IMR-90 (cell line): ENCODE results near the gene FXR2. TPM values are rescaled to one million over a fixed set of nuclear protein-coding genes. Genes with fewer than 3 reads are reported as not detected.

ENCODE experiments used
- ATAC-seq: fragments of 200-7000 bp; cut with Tn5 transposase; 2 replicates; pipeline ENCODE4 v1.9.1; 2020; ENCODE audit warnings: low read depth, mild to moderate bottlenecking, moderate library complexity
- BruUV-seq: library from RNA; stranded (reverse); fragments of 400-500 nt; replicated peaks from 2 replicates; lab custom pipeline; 2021; lab: Mats Ljungman, UMichigan
- CTCF ChIA-PET: fragments of 300-600 bp; formaldehyde crosslinking; extraction: SDS; loops from one replicate; lab custom pipeline; 2021; ENCODE audit warnings: antibody characterized with exemption; lab: Yijun Ruan, JAX
- POLR2A ChIA-PET: fragments of 300-600 bp; sonication (Branson Sonifier 250); formaldehyde crosslinking; loops from one replicate; lab custom pipeline; 2022; ENCODE audit warnings: antibody characterized with exemption; ENCODE audit not compliant: unreplicated experiment; lab: Charles Lee
- DNase-seq: peaks from one replicate; pipeline ENCODE4 v3.0.0; 2013
- H2AFZ ChIP-seq: replicated peaks from 2 replicates; pipeline ENCODE3; 2013; ENCODE audit warnings: low read length, mild to moderate bottlenecking; ENCODE audit not compliant: poor library complexity
- H2AK5ac ChIP-seq: 2 replicates; pipeline ENCODE4 v1.6.1; 2013; ENCODE audit warnings: low read depth, low read length, inconsistent platforms
- H2AK9ac ChIP-seq: replicated peaks from 2 replicates; pipeline ENCODE3; 2013; ENCODE audit warnings: mild to moderate bottlenecking, low read depth, low read length, moderate library complexity; ENCODE audit not compliant: poor library complexity
- H2BK120ac ChIP-seq: 2 replicates; pipeline ENCODE4 v1.6.1; 2013; ENCODE audit warnings: low read depth, low read length, inconsistent platforms
- H2BK15ac ChIP-seq: 3 replicates; pipeline ENCODE4 v1.6.1; 2013; ENCODE audit warnings: low read depth, low read length, inconsistent platforms
- H2BK20ac ChIP-seq: 2 replicates; pipeline ENCODE4 v1.6.1; 2013; ENCODE audit warnings: low read depth, mild to moderate bottlenecking, inconsistent platforms, low read length, moderate library complexity
- H2BK5ac ChIP-seq: 2 replicates; pipeline ENCODE4 v1.6.1; 2013; ENCODE audit warnings: mild to moderate bottlenecking, low read depth, low read length, inconsistent platforms; ENCODE audit not compliant: poor library complexity, severe bottlenecking
- H3K14ac ChIP-seq: replicated peaks from 2 replicates; pipeline ENCODE4 v1.6.1; 2013; ENCODE audit warnings: low read depth, low read length, inconsistent platforms
- H3K18ac ChIP-seq: 2 replicates; pipeline ENCODE4 v1.6.1; 2013; ENCODE audit warnings: low read depth, low read length, control low read depth
- H3K23ac ChIP-seq: 2 replicates; pipeline ENCODE4 v1.6.1; 2013; ENCODE audit warnings: low read depth, low read length, inconsistent platforms
- H3K27ac ChIP-seq: 2 replicates; pipeline ENCODE4 v1.5.1; 2013; ENCODE audit warnings: mild to moderate bottlenecking, control low read depth, low read length; ENCODE audit not compliant: insufficient read depth
- H3K27me3 ChIP-seq: 2 replicates; pipeline ENCODE4 v1.6.1; 2013; ENCODE audit warnings: low read length; ENCODE audit not compliant: control insufficient read depth, insufficient read depth
- H3K36me3 ChIP-seq: 2 replicates; pipeline ENCODE4 v1.6.1; 2013; ENCODE audit warnings: low read length, mixed read lengths; ENCODE audit not compliant: control insufficient read depth, insufficient read depth
- H3K4ac ChIP-seq: 2 replicates; pipeline ENCODE4 v1.6.1; 2013; ENCODE audit warnings: low read depth, low read length, inconsistent platforms
- H3K4me1 ChIP-seq: 2 replicates; pipeline ENCODE4 v1.6.1; 2013; ENCODE audit warnings: low read length, mixed read lengths; ENCODE audit not compliant: control insufficient read depth, insufficient read depth
- H3K4me2 ChIP-seq: 2 replicates; pipeline ENCODE4 v1.6.1; 2013; ENCODE audit warnings: low read depth, mild to moderate bottlenecking, control low read depth, low read length, moderate library complexity
- H3K4me3 ChIP-seq: 2 replicates; pipeline ENCODE4 v1.5.1; 2013; ENCODE audit warnings: low read depth, mild to moderate bottlenecking, control low read depth, low read length, moderate library complexity; ENCODE audit not compliant: insufficient read depth
- H3K56ac ChIP-seq: 2 replicates; pipeline ENCODE4 v1.6.1; 2013; ENCODE audit warnings: low read length, inconsistent platforms; ENCODE audit not compliant: insufficient read depth; ENCODE audit errors: extremely low read depth
- H3K79me1 ChIP-seq, 2 experiments: 2 replicates each; pipeline ENCODE4 v1.6.1; 2013; ENCODE audit warnings: low read length in 2 of 2, inconsistent platforms in 1 of 2, low read depth in 1 of 2
- H3K9ac ChIP-seq: 2 replicates; pipeline ENCODE4 v1.6.1; 2013; ENCODE audit warnings: low read depth, low read length, control low read depth
- H3K9me1 ChIP-seq: 2 replicates; pipeline ENCODE4 v1.6.1; 2013; ENCODE audit warnings: low read length, inconsistent platforms; ENCODE audit not compliant: insufficient read depth
- H3K9me3 ChIP-seq: 2 replicates; pipeline ENCODE4 v1.6.1; 2013; ENCODE audit warnings: low read length; ENCODE audit not compliant: control insufficient read depth, insufficient read depth
- H4K20me1 ChIP-seq: 2 replicates; pipeline ENCODE4 v1.6.1; 2013; ENCODE audit warnings: low read length, inconsistent platforms; ENCODE audit not compliant: insufficient read depth
- H4K5ac ChIP-seq: 2 replicates; pipeline ENCODE4 v1.6.1; 2013; ENCODE audit warnings: mild to moderate bottlenecking, low read depth, low read length, control low read depth
- H4K8ac ChIP-seq, 2 experiments: 2 replicates each; pipeline ENCODE4 v1.6.1; 2013; ENCODE audit warnings: low read depth in 2 of 2, low read length in 2 of 2, control low read depth in 1 of 2, inconsistent platforms in 1 of 2
- H4K91ac ChIP-seq: 2 replicates; pipeline ENCODE4 v1.6.1; 2013; ENCODE audit warnings: low read depth, low read length, inconsistent platforms; ENCODE audit not compliant: insufficient read depth
- BHLHE40 ChIP-seq: fragments of 150-350 bp; IDR thresholded peaks from 2 replicates; pipeline ENCODE4 v1.6.1; 2016; ENCODE audit warnings: mild to moderate bottlenecking, low read depth, low read length
- CEBPB ChIP-seq: IDR thresholded peaks from 2 replicates; pipeline ENCODE4 v1.6.1; 2012; ENCODE audit warnings: low read depth, low read length, improper control_type of control experiment
- CHD1 ChIP-seq: IDR thresholded peaks from 2 replicates; pipeline ENCODE4 v1.6.1; 2012; ENCODE audit warnings: low read depth, low read length, improper control_type of control experiment
- ELK1 ChIP-seq: fragments of 150-350 bp; IDR thresholded peaks from 2 replicates; pipeline ENCODE4 v1.6.1; 2016; ENCODE audit warnings: low read depth, mild to moderate bottlenecking, low read length, moderate library complexity, borderline replicate concordance
- FOS ChIP-seq: fragments of 150-350 bp; IDR thresholded peaks from 2 replicates; pipeline ENCODE4 v1.6.1; 2016; ENCODE audit warnings: low read depth, low read length
- MAFK ChIP-seq: IDR thresholded peaks from 2 replicates; pipeline ENCODE4 v1.6.1; 2012; ENCODE audit warnings: low read depth, low read length, improper control_type of control experiment
- MAZ ChIP-seq: IDR thresholded peaks from 2 replicates; pipeline ENCODE4 v1.6.1; 2012; ENCODE audit warnings: low read depth, mild to moderate bottlenecking, low read length, improper control_type of control experiment, moderate library complexity, borderline replicate concordance
- MXI1 ChIP-seq: IDR thresholded peaks from 2 replicates; pipeline ENCODE4 v1.6.1; 2012; ENCODE audit warnings: low read depth, mild to moderate bottlenecking, low read length, moderate library complexity, borderline replicate concordance
- NFE2L2 ChIP-seq: fragments of 150-350 bp; IDR thresholded peaks from 2 replicates; pipeline ENCODE4 v1.6.1; 2016; ENCODE audit warnings: low read depth, mild to moderate bottlenecking, low read length
- POLR2A ChIP-seq: IDR thresholded peaks from 2 replicates; pipeline ENCODE4 v1.6.1; 2012; ENCODE audit warnings: mild to moderate bottlenecking, low read depth, low read length
- RAD21 ChIP-seq: IDR thresholded peaks from 2 replicates; pipeline ENCODE4 v1.6.1; 2012; ENCODE audit warnings: low read length, improper control_type of control experiment
- RCOR1 ChIP-seq: IDR thresholded peaks from 2 replicates; pipeline ENCODE4 v1.6.1; 2012; ENCODE audit warnings: mild to moderate bottlenecking, low read length, improper control_type of control experiment; ENCODE audit not compliant: insufficient replicate concordance
- RFX5 ChIP-seq: IDR thresholded peaks from 2 replicates; pipeline ENCODE4 v1.8.0; 2012; ENCODE audit warnings: low read depth, mild to moderate bottlenecking, low read length, moderate library complexity
- SMC3 ChIP-seq: fragments of 150-350 bp; IDR thresholded peaks from 2 replicates; pipeline ENCODE4 v1.6.1; 2016; ENCODE audit warnings: low read depth, mild to moderate bottlenecking, antibody characterized with exemption, low read length, moderate library complexity
- WGBS, 2 experiments: methylation state at CpG; one replicate each; pipeline versions ENCODE4 v1.1.5 to v1.1.7; 2013; ENCODE audit warnings: missing lambda C conversion rate in 2 of 2; ENCODE audit not compliant: insufficient read length in 1 of 2; ENCODE audit errors: extremely low coverage in 2 of 2; 5-methylcytosine and 5-hydroxymethylcytosine counted together
- dilution Hi-C: fragments of 300-500 bp; cut with HindIII; formaldehyde crosslinking; loops from one replicate; pipeline ENCODE4 v1.14.3; 2018; ENCODE audit warnings: low sequenced_read_pairs; ENCODE audit not compliant: unreplicated experiment
- in situ Hi-C: fragments of 300-500 bp; cut with MboI; formaldehyde crosslinking; loops from 3 replicates; pipeline ENCODE4 v1.14.3; 2019; ENCODE audit warnings: low sequenced_read_pairs, inconsistent platforms, mixed read lengths
- intact Hi-C: fragments of 100-400 bp; cut with micrococcal nuclease; formaldehyde crosslinking; loops from 2 replicates; pipeline ENCODE4 v1.10.0; 2022
- polyA plus RNA-seq, 3 experiments: library from polyadenylated mRNA; depleted of rRNA; stranded (reverse); fragments of >200 nt; gene quantifications; 2 replicates each; pipeline ENCODE4 v1.2.3, GENCODE V29; 2012; ENCODE audit warnings: low replicate concordance in 1 of 3
- total RNA-seq: library from RNA; depleted of rRNA; stranded (reverse); fragments of >200 nt; gene quantifications from 2 replicates; pipeline ENCODE4 v1.2.3, GENCODE V29; 2012
- TF ChIP-seq, protein P1 (sequence below): conservative IDR thresholded peaks from 2 replicates; pipeline ENCODE4 v1.5.1; 2012; ENCODE audit warnings: mild to moderate bottlenecking, low read depth, low read length, improper control_type of control experiment

The FXR2 gene
- total and polyA plus RNA-seq, 2 of the 4 experiments (the other 2 are of a cell fraction), result 39.1 to 55.9 TPM

- Histone ChIP-seq H2BK20ac (no peak overlapping the region), H3K9me3 (no peaks in the 10 kb centered on the region), H2BK15ac (no peak overlapping the region), H2BK5ac (peak overlapping the region; percentile 90), H3K4me2 (peak overlapping the region; percentile 36; the same call in 1 of the 2 replicates), H3K14ac (peak overlapping the region; percentile 75), H3K27me3 (no peaks in the 10 kb centered on the region), H3K4me1 (peaks cover 34% of the 10 kb centered on the region), H2AK9ac (peak overlapping the region; percentile 87), H3K4ac (peak overlapping the region; percentile 68), H3K36me3 (peaks cover 40% of the 10 kb centered on the region), H4K8ac (peak overlapping the region; percentile 21 to 47; a peak in 3 of 4 replicates), H4K5ac (peak overlapping the region; percentile 1; the same call in 1 of the 2 replicates), H3K23ac (peak overlapping the region; percentile 55; the same call in 1 of the 2 replicates), H3K9ac (peak overlapping the region; percentile 30), H3K4me3 (no peak overlapping the region), H3K79me1 (peaks cover 23 to 68% of the 10 kb centered on the region in 2 experiments), H3K56ac (no peak overlapping the region), H2AFZ (no peak overlapping the region), H3K9me1 (peaks cover 18% of the 10 kb centered on the region), H4K91ac (no peak overlapping the region; the same call in 1 of the 2 replicates), H2BK120ac (no peak overlapping the region; the same call in 1 of the 2 replicates), H2AK5ac (peak overlapping the region; percentile 74), H3K18ac (no peak overlapping the region), H3K27ac (peak overlapping the region; percentile 75), H4K20me1 (peaks cover 15% of the 10 kb centered on the region)
- no TSS peak for BruUV-seq
- dilution Hi-C loops (no loop called here), intact Hi-C loops (loop anchor here (1.0 to 2.0 kb wide), 2 partner anchors 74 to 308 kb away; partner anchors contain the start of gene SLC2A4), in situ Hi-C loops (no loop called here)
- TF ChIP-seq MAZ (no peak), RFX5 (no peak), ELK1 (no peak), POLR2A (no peak), MAFK (no peak), BHLHE40 (no peak), RCOR1 (no peak), MXI1 (no peak), CHD1 (no peak), CEBPB (no peak), RAD21 (no peak), NFE2L2 (no peak), SMC3 (no peak), FOS (no peak)
- TF ChIP-seq, protein P1, sequence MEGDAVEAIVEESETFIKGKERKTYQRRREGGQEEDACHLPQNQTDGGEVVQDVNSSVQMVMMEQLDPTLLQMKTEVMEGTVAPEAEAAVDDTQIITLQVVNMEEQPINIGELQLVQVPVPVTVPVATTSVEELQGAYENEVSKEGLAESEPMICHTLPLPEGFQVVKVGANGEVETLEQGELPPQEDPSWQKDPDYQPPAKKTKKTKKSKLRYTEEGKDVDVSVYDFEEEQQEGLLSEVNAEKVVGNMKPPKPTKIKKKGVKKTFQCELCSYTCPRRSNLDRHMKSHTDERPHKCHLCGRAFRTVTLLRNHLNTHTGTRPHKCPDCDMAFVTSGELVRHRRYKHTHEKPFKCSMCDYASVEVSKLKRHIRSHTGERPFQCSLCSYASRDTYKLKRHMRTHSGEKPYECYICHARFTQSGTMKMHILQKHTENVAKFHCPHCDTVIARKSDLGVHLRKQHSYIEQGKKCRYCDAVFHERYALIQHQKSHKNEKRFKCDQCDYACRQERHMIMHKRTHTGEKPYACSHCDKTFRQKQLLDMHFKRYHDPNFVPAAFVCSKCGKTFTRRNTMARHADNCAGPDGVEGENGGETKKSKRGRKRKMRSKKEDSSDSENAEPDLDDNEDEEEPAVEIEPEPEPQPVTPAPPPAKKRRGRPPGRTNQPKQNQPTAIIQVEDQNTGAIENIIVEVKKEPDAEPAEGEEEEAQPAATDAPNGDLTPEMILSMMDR, result no peak
- ChIA-PET CTCF (interaction anchor here (0.6 to 1.5 kb wide), 6 partner anchors 10 to 28 kb away, joined by 3 to 9 read pairs (median 4); no protein-coding TSS in a partner anchor), POLR2A (interaction anchor here (0.5 to 1.1 kb wide), 3 partner anchors 8 to 98 kb away, joined by 3 to 6 read pairs (median 3); partner anchors contain the start of gene CD68)
- DNase-seq, result no peak
- ATAC-seq, result no peak
- WGBS, 2 experiments, result 82% methylated on average over 12 of the region's 30 CpGs; no CpG with 5 or more reads in 1 of the 2 experiments
Observed at GRCh38 chr17:7588553-7589203, 26.0 kb downstream of the FXR2 start.
